PC-9 (cell line): ENCODE data around the gene CT45A1. TPM values are rescaled to one million over a fixed set of nuclear protein-coding genes. Genes with fewer than 3 reads are reported as not detected.

Source experiments
- BruUV-seq: library from RNA; stranded (reverse); fragments of 400-500 nt; replicated peaks from 2 replicates; lab custom pipeline; 2021; lab: Mats Ljungman, UMichigan
- CTCF ChIA-PET: fragments of 300-600 bp; sonication (Branson Sonifier 250); formaldehyde crosslinking; loops from one replicate; lab custom pipeline; 2022; ENCODE audit warnings: antibody characterized with exemption; lab: Charles Lee
- POLR2A ChIA-PET: fragments of 300-600 bp; sonication (Branson Sonifier 250); formaldehyde crosslinking; loops from one replicate; lab custom pipeline; 2022; ENCODE audit warnings: antibody characterized with exemption; ENCODE audit not compliant: unreplicated experiment; lab: Charles Lee
- DNase-seq, 2 experiments: peaks; one replicate each; pipeline versions ENCODE4 v3.0.0 to v3.0.0-alpha.2; 2015 to 2022; ENCODE audit warnings: mixed read lengths in 1 of 2
- H2AFZ ChIP-seq: fragments of 200-600 bp; sonication (generic); 2 replicates; pipeline ENCODE4 v1.8.1; 2017; ENCODE audit warnings: antibody characterized with exemption
- H3F3A ChIP-seq: fragments of 200-600 bp; sonication (generic); 2 replicates; pipeline ENCODE4 v1.8.1; 2017; ENCODE audit warnings: antibody characterized with exemption, mild to moderate bottlenecking, low read depth; ENCODE audit not compliant: insufficient read depth
- H3K27ac ChIP-seq: fragments of 200-600 bp; sonication (generic); 2 replicates; pipeline ENCODE4 v1.6.1; 2016; ENCODE audit warnings: mixed run types
- H3K27me3 ChIP-seq: fragments of 200-600 bp; sonication (generic); 2 replicates; pipeline ENCODE4 v1.6.1; 2016; ENCODE audit warnings: low read depth, mixed run types; ENCODE audit not compliant: insufficient read depth
- H3K36me3 ChIP-seq: fragments of 200-600 bp; sonication (generic); 2 replicates; pipeline ENCODE4 v1.6.1; 2016; ENCODE audit warnings: low read depth, mixed run types
- H3K4me1 ChIP-seq: fragments of 200-600 bp; sonication (generic); replicated peaks from 2 replicates; pipeline ENCODE4 v1.6.1; 2016; ENCODE audit warnings: mixed run types; ENCODE audit not compliant: insufficient read depth
- H3K4me2 ChIP-seq: fragments of 200-600 bp; sonication (generic); 2 replicates; pipeline ENCODE4 v1.6.1; 2017; ENCODE audit warnings: mixed run types
- H3K4me3 ChIP-seq: fragments of 200-600 bp; sonication (generic); 2 replicates; pipeline ENCODE4 v1.6.1; 2016; ENCODE audit warnings: mixed run types
- H3K79me2 ChIP-seq: fragments of 200-600 bp; sonication (generic); 2 replicates; pipeline ENCODE4 v1.6.1; 2017; ENCODE audit warnings: low read depth, mixed run types
- H3K9me2 ChIP-seq: fragments of 200-600 bp; sonication (generic); 2 replicates; pipeline ENCODE4 v1.8.1; 2017; ENCODE audit warnings: mild to moderate bottlenecking; ENCODE audit not compliant: insufficient read depth
- H3K9me3 ChIP-seq: fragments of 200-600 bp; sonication (generic); 2 replicates; pipeline ENCODE4 v1.8.1; 2016; ENCODE audit warnings: low read depth; ENCODE audit not compliant: insufficient read depth
- H4K20me1 ChIP-seq: fragments of 200-600 bp; sonication (generic); 2 replicates; pipeline ENCODE4 v1.8.1; 2017; ENCODE audit not compliant: insufficient read depth
- EZH2 ChIP-seq: fragments of 200-600 bp; sonication (generic); IDR thresholded peaks from 2 replicates; pipeline ENCODE4 v1.8.0; 2017; ENCODE audit warnings: antibody characterized with exemption, low read depth
- intact Hi-C: fragments of 100-400 bp; cut with micrococcal nuclease; formaldehyde crosslinking; loops from one replicate; pipeline ENCODE4 v1.10.0; 2022; ENCODE audit not compliant: unreplicated experiment
- total RNA-seq: library from RNA; stranded (reverse); gene quantifications from 2 replicates; pipeline ENCODE4 v1.2.3, GENCODE V29; 2021
- TF ChIP-seq, protein P1 (sequence below): fragments of 200-600 bp; sonication (generic); conservative IDR thresholded peaks from 2 replicates; pipeline ENCODE4 v1.6.1; 2017; ENCODE audit warnings: mixed run types, antibody characterized with exemption, mild to moderate bottlenecking, moderate library complexity

CT45A1 gene
- total RNA-seq, 1 experiment from 2014 or later = not detected

GRCh38 chrX:135697601-135698000 lies 15.8 kb upstream of the CT45A1 start:
- H3K9me2 ChIP-seq = no peaks in the 10 kb centered on the region
- H2AFZ ChIP-seq = no peak overlapping the region
- CTCF ChIA-PET = no interaction called here
- no peaks in the 10 kb centered on the region for H3K36me3 ChIP-seq
- no peak overlapping the region for H3K4me2 ChIP-seq
- no peak overlapping the region for H3K4me3 ChIP-seq
- no peaks in the 10 kb centered on the region for H3K9me3 ChIP-seq
- intact Hi-C loops = no loop called here
- H4K20me1 ChIP-seq = no peaks in the 10 kb centered on the region
- no peaks in the 10 kb centered on the region for H3K4me1 ChIP-seq
- H3F3A ChIP-seq = no peaks in the 10 kb centered on the region
- no peak for DNase-seq
- no peaks in the 10 kb centered on the region for H3K79me2 ChIP-seq
- BruUV-seq = no TSS peak
- no peak overlapping the region for H3K27ac ChIP-seq
- no peak for TF ChIP-seq EZH2
- TF ChIP-seq, protein P1, sequence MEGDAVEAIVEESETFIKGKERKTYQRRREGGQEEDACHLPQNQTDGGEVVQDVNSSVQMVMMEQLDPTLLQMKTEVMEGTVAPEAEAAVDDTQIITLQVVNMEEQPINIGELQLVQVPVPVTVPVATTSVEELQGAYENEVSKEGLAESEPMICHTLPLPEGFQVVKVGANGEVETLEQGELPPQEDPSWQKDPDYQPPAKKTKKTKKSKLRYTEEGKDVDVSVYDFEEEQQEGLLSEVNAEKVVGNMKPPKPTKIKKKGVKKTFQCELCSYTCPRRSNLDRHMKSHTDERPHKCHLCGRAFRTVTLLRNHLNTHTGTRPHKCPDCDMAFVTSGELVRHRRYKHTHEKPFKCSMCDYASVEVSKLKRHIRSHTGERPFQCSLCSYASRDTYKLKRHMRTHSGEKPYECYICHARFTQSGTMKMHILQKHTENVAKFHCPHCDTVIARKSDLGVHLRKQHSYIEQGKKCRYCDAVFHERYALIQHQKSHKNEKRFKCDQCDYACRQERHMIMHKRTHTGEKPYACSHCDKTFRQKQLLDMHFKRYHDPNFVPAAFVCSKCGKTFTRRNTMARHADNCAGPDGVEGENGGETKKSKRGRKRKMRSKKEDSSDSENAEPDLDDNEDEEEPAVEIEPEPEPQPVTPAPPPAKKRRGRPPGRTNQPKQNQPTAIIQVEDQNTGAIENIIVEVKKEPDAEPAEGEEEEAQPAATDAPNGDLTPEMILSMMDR = no peak
- peaks cover 36% of the 10 kb centered on the region; the same call in 1 of the 2 replicates for H3K27me3 ChIP-seq
- POLR2A ChIA-PET = no interaction called here

DNA sequence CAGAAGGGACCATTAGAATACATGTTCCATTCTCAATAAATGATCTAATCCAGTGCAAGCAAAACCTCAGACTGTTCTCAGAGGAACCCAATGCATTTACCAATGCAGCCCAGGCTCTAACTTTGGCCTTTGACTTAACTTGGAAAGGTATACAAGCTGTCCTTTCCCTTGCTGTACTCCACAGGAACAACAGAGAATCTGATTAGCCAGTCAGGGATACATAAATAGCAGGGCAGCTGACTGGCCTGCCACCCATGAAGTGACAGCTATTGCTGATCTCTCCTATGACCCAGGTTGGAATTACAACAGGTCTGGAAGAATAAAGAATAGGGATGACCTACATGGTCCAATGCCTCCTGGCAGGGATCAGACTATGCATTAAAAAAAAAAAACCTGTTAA lies 14.5 kb upstream of the CT45A1 start:
- no peaks in the 10 kb centered on the region for H3K9me3 ChIP-seq
- H3K9me2 ChIP-seq = no peaks in the 10 kb centered on the region
- no peak overlapping the region for H2AFZ ChIP-seq
- H3F3A ChIP-seq = no peaks in the 10 kb centered on the region
- no TSS peak for BruUV-seq
- peaks cover 31% of the 10 kb centered on the region; the same call in 1 of the 2 replicates for H3K27me3 ChIP-seq
- H3K4me1 ChIP-seq = no peaks in the 10 kb centered on the region
- H3K4me2 ChIP-seq = no peak overlapping the region
- no peak for TF ChIP-seq EZH2
- TF ChIP-seq, protein P1 = no peak
- H3K36me3 ChIP-seq = no peaks in the 10 kb centered on the region
- H3K79me2 ChIP-seq = no peaks in the 10 kb centered on the region
- ChIA-PET POLR2A (no interaction called here), CTCF (no interaction called here)
- intact Hi-C loops = no loop called here
- H4K20me1 ChIP-seq = no peaks in the 10 kb centered on the region
- no peak overlapping the region for H3K27ac ChIP-seq
- no peak for DNase-seq
- H3K4me3 ChIP-seq = no peak overlapping the region

GRCh38 chrX:135707880-135708279 lies 5.6 kb upstream of the CT45A1 start:
- ChIA-PET CTCF (no interaction called here), POLR2A (no interaction called here)
- no peaks in the 10 kb centered on the region for H3K79me2 ChIP-seq
- H3K27me3 ChIP-seq = peaks cover 3% of the 10 kb centered on the region; the same call in 1 of the 2 replicates
- no peaks in the 10 kb centered on the region for H3K4me1 ChIP-seq
- DNase-seq = no peak
- no peaks in the 10 kb centered on the region for H3K9me2 ChIP-seq
- H4K20me1 ChIP-seq = no peaks in the 10 kb centered on the region
- no peak overlapping the region for H2AFZ ChIP-seq
- intact Hi-C loops = no loop called here
- no peaks in the 10 kb centered on the region for H3K9me3 ChIP-seq
- H3F3A ChIP-seq = no peaks in the 10 kb centered on the region
- no peaks in the 10 kb centered on the region for H3K36me3 ChIP-seq
- H3K4me2 ChIP-seq = no peak overlapping the region
- BruUV-seq = no TSS peak
- no peak overlapping the region for H3K27ac ChIP-seq
- H3K4me3 ChIP-seq = no peak overlapping the region
- TF ChIP-seq, protein P1 = peak; percentile 42; the same call in 1 of the 2 replicates
- no peak for TF ChIP-seq EZH2
